T-helper 1 cell treated with Interleukin-12 subunit alpha and Interleukin-12 subunit beta and Interleukin-4 antibody, amounts not matched to agents 30 ng/mL and 1 ng/mL, for 36 hours (primary cell): ENCODE data around the gene FOXP3. TPM values are rescaled to one million over a fixed set of nuclear protein-coding genes. Genes with fewer than 3 reads are reported as not detected.

Experiments used
- intact Hi-C: fragments of 100-400 bp; cut with micrococcal nuclease; formaldehyde crosslinking; loops from one replicate; pipeline ENCODE4 v1.15.1; 2024
- total RNA-seq: library from RNA; stranded (reverse); gene quantifications from 2 replicates; pipeline ENCODE4 v1.2.3, GENCODE V29; 2022

Gene FOXP3
- total RNA-seq, 1 donor from 2014 or later: 19.9 TPM

- intact Hi-C loops: no loop called here
Observed at GRCh38 chrX:49226946-49227345, 37.6 kb downstream of the FOXP3 start.

DNA sequence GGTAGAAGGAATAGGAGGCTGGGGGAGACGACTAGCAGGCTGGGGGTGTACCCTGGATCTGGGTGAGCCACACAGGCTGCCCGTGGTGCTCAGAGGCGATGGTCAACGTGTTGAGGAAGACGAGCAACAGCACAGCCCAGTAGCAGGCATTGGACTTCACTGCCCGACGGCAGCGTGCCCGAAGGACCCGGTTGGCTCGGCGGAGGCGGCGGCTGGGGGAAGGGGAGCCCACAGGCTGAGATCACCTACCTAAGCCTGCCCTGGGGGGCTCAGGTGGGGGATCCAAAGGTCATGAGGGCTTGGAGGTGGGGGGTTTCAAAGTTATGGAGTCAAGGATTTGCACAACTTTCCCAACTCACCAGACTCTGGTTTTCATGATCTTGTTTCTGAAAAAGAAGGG, 38.7 kb downstream of the FOXP3 start:
- intact Hi-C loops: no loop called here

DNA sequence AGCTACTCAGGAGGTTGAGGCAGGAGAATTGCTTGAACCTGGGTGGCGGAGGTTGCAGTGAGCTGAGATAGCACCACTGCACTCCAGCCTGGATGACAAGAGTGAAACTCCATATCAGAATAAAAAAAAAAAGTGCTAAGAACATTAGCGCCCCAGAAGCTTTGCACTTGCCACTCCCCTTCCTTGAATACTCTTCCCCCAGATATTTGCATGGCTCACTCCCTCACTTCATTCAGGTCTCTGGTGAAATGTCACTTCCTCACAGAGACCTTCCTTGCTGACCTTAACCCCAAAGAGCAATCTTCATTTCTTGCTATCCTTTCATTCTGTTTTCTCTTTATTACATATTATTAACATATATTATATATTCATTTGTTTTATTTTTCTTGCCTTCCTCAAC, 42.6 kb downstream of the FOXP3 start:
- intact Hi-C loops: no loop called here

DNA sequence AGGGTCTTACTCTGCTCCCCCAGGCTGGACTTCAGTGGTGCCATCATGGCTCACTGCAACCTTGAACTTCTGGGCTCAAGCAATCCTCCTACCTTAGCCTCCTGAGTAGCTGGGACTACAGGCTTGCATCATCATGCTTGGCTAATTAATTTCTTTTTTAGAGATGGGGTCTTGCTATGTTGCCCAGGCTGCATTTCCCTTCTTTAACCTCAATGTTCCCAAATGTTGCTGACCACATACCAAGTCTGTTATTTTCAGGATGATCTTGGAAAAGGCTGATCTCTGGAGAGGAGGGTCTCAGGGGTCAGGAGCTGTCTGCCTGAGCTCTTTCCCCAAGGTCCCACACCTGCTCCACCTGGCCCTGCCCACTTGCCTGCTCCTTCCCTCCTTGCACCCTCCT, 44.4 kb downstream of the FOXP3 start:
- intact Hi-C loops: no loop called here

- intact Hi-C loops: no loop called here
Observed at GRCh38 chrX:49214996-49215526, 49.4 kb downstream of the FOXP3 start.

GRCh38 chrX:49214416-49214815, 50.1 kb downstream of the FOXP3 start:
- intact Hi-C loops: no loop called here

DNA sequence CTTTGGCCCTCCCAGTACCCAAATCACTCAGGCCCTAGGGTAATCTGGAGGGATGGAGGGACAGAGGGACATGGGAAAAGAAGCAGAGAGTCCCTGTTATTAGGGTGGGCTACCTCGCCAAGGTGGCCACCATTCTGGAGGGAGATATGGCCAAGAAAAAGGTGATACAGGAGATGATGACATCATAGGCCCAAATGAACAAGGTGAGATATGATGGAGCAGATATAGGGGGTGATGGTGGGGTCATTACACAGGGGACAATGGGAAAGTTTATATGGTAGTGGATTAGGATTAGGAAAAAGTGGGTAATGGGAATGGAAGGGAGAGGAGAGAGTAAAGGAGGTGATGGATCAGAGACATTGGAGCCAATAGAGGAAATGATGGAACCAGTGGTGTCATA, 51.6 kb downstream of the FOXP3 start:
- intact Hi-C loops: no loop called here

- intact Hi-C loops: no loop called here
Observed at GRCh38 chrX:49212209-49212608, 52.3 kb downstream of the FOXP3 start.

- intact Hi-C loops: no loop called here
Observed at GRCh38 chrX:49211074-49211473, 53.4 kb downstream of the FOXP3 start.

DNA sequence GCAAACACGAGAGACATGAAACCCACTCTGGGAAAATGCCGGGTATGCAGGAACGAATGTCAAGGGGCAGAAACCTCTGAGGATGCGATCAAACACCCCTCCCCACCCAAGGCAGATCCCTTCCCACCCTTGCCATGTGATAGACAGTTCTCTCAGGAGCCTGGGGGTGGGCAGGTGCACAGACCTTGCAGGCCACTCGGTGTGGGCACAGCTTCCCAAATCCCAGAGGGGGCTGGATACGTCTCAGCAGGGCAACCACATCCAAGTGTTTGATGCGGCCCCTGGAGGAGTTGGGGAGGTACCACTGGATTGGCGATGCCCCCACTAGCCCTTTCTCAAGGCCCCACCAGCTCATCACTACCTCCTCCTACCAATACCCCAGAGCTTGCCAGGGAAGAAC, 54.1 kb downstream of the FOXP3 start:
- intact Hi-C loops: no loop called here

DNA sequence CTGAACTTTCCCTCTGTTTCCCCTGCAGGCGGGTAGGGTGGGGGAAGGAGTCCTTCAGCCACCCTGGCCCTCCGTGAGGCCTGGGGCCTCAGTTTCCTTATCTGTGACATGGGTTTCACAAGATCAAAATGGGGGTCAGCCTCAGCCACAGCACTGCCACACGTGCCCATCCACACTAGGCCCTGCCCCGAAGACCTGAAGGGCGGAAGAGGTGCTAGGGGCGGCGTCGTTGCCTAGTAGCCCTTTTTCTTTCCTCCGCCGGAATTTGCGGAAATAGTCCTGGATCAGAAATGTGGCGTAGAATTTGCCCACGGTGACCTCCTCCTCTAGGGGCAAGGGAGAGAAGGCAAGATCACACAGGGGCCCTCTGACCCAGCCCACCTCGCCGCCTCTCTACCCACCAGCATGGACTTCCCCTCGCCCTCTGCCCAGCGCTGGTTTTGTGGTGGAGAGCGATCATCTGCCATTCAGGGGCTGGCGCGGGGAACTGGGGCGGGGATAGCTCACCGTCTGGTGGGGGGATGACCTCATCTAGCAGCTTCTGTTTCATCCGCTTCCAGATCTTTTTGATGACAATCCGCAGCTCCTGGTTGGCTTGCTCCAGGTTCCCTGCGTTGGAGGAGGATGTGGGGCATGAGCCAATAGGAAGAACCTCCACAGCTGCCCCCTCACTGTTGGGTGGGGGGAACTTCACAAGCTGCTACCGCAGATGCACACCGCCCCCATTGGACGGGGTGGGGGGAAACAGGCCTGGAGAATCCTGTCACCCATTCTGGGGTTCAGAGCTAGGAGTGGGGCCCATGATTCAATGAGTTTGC, 54.9 kb downstream of the FOXP3 start:
- intact Hi-C loops: no loop called here

GRCh38 chrX:49208399-49208798, 56.1 kb downstream of the FOXP3 start:
- intact Hi-C loops: no loop called here

DNA sequence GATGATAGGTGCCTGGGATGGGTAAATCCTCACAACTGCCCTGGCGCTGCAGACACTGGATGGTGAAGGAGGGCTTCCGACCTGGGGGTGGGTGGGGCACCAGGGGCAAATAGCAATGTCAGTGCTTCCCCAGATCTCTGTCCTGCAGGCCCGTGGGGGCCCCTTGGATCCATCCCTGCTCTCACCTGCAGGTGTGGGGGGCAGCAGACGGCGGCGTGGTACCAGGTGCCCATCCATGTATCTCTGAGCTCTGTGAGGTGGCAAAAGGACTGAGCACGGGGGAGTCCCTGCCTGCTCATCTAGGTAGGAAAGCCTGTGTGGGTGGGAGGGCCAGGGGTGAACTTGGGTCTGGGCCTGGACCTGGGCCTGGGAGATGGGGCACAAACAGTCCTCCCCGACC, 58.0 kb downstream of the FOXP3 start:
- intact Hi-C loops: no loop called here

- intact Hi-C loops: no loop called here
Observed at GRCh38 chrX:49205443-49205842, 59.1 kb downstream of the FOXP3 start.

- intact Hi-C loops: no loop called here
Observed at GRCh38 chrX:49204709-49205108, 59.8 kb downstream of the FOXP3 start.

DNA sequence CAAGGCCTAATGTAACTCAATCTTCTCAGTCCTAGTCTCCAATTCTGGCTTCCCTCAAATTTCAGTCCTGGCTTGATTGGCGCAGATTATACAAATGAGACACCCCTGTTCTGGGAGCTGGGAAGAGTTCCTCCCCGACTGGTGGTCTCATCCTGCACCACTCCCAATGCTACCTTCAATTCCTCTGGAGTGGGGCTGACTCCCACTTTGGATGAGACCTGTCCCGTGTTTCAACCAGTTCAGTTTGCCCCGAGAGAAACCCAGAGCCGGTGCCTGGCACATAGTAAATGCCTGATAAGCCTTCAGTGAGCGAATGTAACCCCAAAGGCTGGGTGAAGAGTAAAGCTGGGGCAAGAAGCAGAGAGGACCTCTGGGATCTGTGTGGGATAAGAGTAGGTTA, 60.5 kb downstream of the FOXP3 start:
- intact Hi-C loops: no loop called here

DNA sequence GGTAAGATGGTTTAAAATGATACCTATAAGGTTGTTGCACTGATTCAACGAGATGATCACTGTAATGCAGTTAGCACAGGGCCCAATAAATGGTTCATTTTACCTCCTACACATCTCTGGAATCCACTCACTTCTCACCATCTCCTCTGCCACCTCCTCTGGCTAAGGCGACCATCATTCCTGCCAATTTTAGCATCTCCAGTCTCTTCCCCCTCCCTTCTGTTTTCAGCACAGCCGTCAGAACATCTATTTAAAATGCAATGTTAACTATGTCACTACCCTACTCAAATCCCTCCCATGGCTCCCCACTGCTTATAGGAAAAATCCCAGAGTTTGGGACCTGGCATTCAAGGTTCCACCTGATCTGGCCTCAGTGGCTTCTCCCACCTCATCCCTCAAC, 61.0 kb downstream of the FOXP3 start:
- intact Hi-C loops: no loop called here

DNA sequence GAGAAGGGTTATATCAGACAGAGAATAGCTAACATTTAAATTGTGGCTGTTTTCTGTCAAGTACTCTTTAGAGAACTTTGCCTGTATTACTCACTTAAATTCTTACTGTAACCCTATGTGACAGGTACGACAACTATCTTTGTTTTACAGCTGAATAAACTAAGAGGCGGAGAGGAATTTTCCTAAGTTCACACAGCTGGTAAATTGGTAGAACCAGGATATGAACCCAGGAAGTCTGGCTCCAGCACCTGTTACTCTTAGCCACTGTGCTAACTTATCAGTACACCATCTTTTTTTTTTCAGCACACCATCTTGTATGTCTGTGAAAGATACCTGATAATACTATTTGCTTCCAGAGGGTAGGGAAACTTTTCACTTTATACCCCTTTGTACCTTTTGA, 62.5 kb downstream of the FOXP3 start:
- intact Hi-C loops: no loop called here

Other genes with a start within 250 kb of the FOXP3 start
- 46.6 and 50.9 TPM in 2 replicates for gene TFE3, start 221.4 kb downstream of the FOXP3 start, total RNA-seq
- 6.5 and 8.3 TPM in 2 replicates for gene CCDC120, start 205.7 kb downstream of the FOXP3 start, total RNA-seq
- gene PRAF2, start 190.7 kb downstream of the FOXP3 start, total RNA-seq: 20.9 and 22.2 TPM in 2 replicates
- gene WDR45, start 184.8 kb downstream of the FOXP3 start, total RNA-seq: 68.7 and 71.5 TPM in 2 replicates
- 32.6 and 33.2 TPM in 2 replicates for gene GPKOW, start 141.0 kb downstream of the FOXP3 start, total RNA-seq
- 2.0 and 2.4 TPM in 2 replicates for gene MAGIX, start 102.0 kb downstream of the FOXP3 start, total RNA-seq
- 89.0 and 90.7 TPM in 2 replicates for gene PLP2, start 92.8 kb downstream of the FOXP3 start, total RNA-seq
- 18.6 and 18.9 TPM in 2 replicates for gene PRICKLE3, start 78.3 kb downstream of the FOXP3 start, total RNA-seq
- 2.7 and 3.3 TPM in 2 replicates for gene SYP, start 64.5 kb downstream of the FOXP3 start, total RNA-seq
- 0.22 TPM in 2 replicates for gene CACNA1F, start 31.4 kb downstream of the FOXP3 start, total RNA-seq
- 30.2 and 32.4 TPM in 2 replicates for gene CCDC22, start 29.2 kb downstream of the FOXP3 start, total RNA-seq
- gene PPP1R3F, start 5.1 kb upstream of the FOXP3 start, total RNA-seq: 10.1 and 13.0 TPM in 2 replicates
- not detected in 2 replicates for gene GAGE10, start 38.9 kb upstream of the FOXP3 start, total RNA-seq
- gene GAGE12J, start 57.3 kb upstream of the FOXP3 start, total RNA-seq: not detected in 2 replicates
- gene GAGE13, start 66.9 kb upstream of the FOXP3 start, total RNA-seq: not detected in 2 replicates